Measurements from ENCODE around the gene EFTUD2. TPM values are rescaled to one million over a fixed set of nuclear protein-coding genes. Genes with fewer than 3 reads are reported as not detected.

Gene EFTUD2
- total and polyA plus RNA-seq, 2 of the 13 experiments (the other 11 are each of a cell fraction or from before 2014, with no cell fraction given): 111 to 137 TPM

DNA sequence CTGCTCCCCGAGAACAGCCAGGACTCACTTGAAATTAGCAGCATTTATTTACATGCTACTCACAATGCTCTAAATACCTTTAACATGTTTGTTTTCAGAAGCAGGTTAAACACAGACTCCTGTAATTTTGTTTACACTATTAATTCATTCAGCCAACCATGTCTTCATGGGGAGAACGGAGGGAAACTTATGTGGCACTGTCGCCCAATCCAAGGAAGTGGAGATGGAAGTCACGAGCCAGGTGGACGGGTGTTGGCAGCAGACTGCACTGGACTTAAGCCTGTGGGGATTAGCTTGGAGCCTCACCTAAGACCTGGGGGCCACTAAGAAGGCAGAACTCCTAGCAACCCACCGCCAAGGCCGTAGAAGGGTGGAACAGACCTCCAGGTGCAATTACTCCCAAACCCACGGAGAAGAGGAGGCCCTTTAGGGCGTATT lies 24.9 kb upstream of the EFTUD2 start (continued):
- TF ChIP-seq ZNF550 (CRISPR knock-in tag; IDR thresholded peaks at IDR 0.05; ENCODE audit: borderline replicate concordance): no peak
- no peak for TF ChIP-seq ATF7 (IDR thresholded peaks at IDR 0.05)
- TF ChIP-seq ATF7 (CRISPR knock-in tag; IDR thresholded peaks at IDR 0.05): 0 out of 2 replicates have a peak, but pooled peaks have one; percentile 0
- no peak for TF ChIP-seq FOSL1 (CRISPR knock-in tag; IDR thresholded peaks at IDR 0.05; ENCODE audit: borderline replicate concordance)
- TF ChIP-seq DR1 (CRISPR knock-in tag; IDR thresholded peaks at IDR 0.05): no peak
- no peak for TF ChIP-seq ZNF263 (CRISPR knock-in tag; IDR thresholded peaks at IDR 0.05)
- TF ChIP-seq, protein P1, sequence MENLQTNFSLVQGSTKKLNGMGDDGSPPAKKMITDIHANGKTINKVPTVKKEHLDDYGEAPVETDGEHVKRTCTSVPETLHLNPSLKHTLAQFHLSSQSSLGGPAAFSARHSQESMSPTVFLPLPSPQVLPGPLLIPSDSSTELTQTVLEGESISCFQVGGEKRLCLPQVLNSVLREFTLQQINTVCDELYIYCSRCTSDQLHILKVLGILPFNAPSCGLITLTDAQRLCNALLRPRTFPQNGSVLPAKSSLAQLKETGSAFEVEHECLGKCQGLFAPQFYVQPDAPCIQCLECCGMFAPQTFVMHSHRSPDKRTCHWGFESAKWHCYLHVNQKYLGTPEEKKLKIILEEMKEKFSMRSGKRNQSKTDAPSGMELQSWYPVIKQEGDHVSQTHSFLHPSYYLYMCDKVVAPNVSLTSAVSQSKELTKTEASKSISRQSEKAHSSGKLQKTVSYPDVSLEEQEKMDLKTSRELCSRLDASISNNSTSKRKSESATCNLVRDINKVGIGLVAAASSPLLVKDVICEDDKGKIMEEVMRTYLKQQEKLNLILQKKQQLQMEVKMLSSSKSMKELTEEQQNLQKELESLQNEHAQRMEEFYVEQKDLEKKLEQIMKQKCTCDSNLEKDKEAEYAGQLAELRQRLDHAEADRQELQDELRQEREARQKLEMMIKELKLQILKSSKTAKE (CRISPR knock-in tag; IDR thresholded peaks at IDR 0.05; ENCODE audit: borderline replicate concordance): no peak
- no peak; a peak in 1 of 4 replicates for TF ChIP-seq POLR2A (IDR thresholded peaks at IDR 0.05; ENCODE audit: insufficient read depth in 1 of 2, low read depth in 2 of 2, low read length in 2 of 2)
- TF ChIP-seq, protein P2, sequence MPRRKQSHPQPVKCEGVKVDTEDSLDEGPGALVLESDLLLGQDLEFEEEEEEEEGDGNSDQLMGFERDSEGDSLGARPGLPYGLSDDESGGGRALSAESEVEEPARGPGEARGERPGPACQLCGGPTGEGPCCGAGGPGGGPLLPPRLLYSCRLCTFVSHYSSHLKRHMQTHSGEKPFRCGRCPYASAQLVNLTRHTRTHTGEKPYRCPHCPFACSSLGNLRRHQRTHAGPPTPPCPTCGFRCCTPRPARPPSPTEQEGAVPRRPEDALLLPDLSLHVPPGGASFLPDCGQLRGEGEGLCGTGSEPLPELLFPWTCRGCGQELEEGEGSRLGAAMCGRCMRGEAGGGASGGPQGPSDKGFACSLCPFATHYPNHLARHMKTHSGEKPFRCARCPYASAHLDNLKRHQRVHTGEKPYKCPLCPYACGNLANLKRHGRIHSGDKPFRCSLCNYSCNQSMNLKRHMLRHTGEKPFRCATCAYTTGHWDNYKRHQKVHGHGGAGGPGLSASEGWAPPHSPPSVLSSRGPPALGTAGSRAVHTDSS (CRISPR knock-in tag; conservative IDR thresholded peaks at IDR 0.05): no peak
- TF ChIP-seq, protein P3, sequence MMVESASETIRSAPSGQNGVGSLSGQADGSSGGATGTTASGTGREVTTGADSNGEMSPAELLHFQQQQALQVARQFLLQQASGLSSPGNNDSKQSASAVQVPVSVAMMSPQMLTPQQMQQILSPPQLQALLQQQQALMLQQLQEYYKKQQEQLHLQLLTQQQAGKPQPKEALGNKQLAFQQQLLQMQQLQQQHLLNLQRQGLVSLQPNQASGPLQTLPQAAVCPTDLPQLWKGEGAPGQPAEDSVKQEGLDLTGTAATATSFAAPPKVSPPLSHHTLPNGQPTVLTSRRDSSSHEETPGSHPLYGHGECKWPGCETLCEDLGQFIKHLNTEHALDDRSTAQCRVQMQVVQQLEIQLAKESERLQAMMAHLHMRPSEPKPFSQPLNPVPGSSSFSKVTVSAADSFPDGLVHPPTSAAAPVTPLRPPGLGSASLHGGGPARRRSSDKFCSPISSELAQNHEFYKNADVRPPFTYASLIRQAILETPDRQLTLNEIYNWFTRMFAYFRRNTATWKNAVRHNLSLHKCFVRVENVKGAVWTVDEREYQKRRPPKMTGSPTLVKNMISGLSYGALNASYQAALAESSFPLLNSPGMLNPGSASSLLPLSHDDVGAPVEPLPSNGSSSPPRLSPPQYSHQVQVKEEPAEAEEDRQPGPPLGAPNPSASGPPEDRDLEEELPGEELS (CRISPR knock-in tag; IDR thresholded peaks at IDR 0.05): no peak
- no peak for TF ChIP-seq JARID2 (CRISPR knock-in tag; IDR thresholded peaks at IDR 0.05; ENCODE audit: insufficient replicate concordance)
- TF ChIP-seq, protein P4, sequence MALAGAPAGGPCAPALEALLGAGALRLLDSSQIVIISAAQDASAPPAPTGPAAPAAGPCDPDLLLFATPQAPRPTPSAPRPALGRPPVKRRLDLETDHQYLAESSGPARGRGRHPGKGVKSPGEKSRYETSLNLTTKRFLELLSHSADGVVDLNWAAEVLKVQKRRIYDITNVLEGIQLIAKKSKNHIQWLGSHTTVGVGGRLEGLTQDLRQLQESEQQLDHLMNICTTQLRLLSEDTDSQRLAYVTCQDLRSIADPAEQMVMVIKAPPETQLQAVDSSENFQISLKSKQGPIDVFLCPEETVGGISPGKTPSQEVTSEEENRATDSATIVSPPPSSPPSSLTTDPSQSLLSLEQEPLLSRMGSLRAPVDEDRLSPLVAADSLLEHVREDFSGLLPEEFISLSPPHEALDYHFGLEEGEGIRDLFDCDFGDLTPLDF (CRISPR knock-in tag; IDR thresholded peaks at IDR 0.05): no peak
- no peak for TF ChIP-seq MED8 (CRISPR knock-in tag; IDR thresholded peaks at IDR 0.05; ENCODE audit: insufficient replicate concordance)
- no peak for TF ChIP-seq TBP (CRISPR knock-in tag; IDR thresholded peaks at IDR 0.05)
- TF ChIP-seq ZNF572 (CRISPR knock-in tag; IDR thresholded peaks at IDR 0.05): no peak
- no peak for TF ChIP-seq TOE1 (CRISPR knock-in tag; IDR thresholded peaks at IDR 0.05)
- TF ChIP-seq AGO1 (IDR thresholded peaks at IDR 0.05; ENCODE audit: low read depth, low read length, poor library complexity, severe bottlenecking): no peak
- peak; percentile 59; the same call in 1 of the 2 replicates for TF ChIP-seq POLR2G (IDR thresholded peaks at IDR 0.05; ENCODE audit: low read depth, low read length)
- no peak for TF ChIP-seq HMG20A (CRISPR knock-in tag; IDR thresholded peaks at IDR 0.05; ENCODE audit: borderline replicate concordance)
- TF ChIP-seq, protein P5, sequence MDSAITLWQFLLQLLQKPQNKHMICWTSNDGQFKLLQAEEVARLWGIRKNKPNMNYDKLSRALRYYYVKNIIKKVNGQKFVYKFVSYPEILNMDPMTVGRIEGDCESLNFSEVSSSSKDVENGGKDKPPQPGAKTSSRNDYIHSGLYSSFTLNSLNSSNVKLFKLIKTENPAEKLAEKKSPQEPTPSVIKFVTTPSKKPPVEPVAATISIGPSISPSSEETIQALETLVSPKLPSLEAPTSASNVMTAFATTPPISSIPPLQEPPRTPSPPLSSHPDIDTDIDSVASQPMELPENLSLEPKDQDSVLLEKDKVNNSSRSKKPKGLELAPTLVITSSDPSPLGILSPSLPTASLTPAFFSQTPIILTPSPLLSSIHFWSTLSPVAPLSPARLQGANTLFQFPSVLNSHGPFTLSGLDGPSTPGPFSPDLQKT (CRISPR knock-in tag; IDR thresholded peaks at IDR 0.05; ENCODE audit: borderline replicate concordance): no peak
- TF ChIP-seq HNRNPK (IDR thresholded peaks at IDR 0.05; ENCODE audit: low read depth, low read length, poor library complexity, severe bottlenecking): no peak
- TF ChIP-seq HDAC6 (IDR thresholded peaks at IDR 0.05; ENCODE audit: low read depth, low read length): no peak
